ENCODE measurements around the gene DNAJC18. TPM values are rescaled to one million over a fixed set of nuclear protein-coding genes. Genes with fewer than 3 reads are reported as not detected.

The DNAJC18 gene
- total RNA-seq, 2 experiments from 2014 or later = 26.3 to 26.7 TPM

DNA sequence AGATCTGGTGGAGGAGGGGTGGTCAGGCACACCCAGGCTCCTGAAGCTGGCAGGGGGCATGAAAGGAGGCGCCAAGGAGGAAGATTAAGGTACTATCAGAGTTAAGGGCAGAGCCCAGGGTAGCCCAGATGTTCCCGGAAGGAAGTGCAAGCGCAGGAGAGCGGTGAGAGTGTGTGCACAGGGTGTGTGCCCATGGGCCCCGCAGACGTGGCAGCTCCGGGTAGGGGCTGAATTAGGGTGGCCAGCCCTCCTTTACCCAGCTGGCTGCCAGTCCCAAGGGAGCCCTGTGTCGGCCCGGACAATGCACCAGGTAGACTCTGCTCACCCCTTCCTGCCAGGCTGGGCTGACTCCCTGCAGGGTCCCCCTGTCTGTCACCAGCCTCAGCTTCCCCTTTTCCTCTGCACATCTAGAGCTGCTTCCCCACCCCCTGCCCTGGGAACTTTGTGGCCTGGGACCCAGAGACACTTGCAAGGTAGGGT is 31.5 kb upstream of the DNAJC18 start, which contains the start of gene SMIM33:
Gene SMIM33 (plus strand): TSS at position 184 of the 480 bp plus-strand sequence. CDS start 118 bp downstream, at position 302.
- ChIA-PET POLR2A (interaction anchor here (0.6 to 1.1 kb wide), 4 partner anchors 9 to 196 kb away, joined by 3 to 6 read pairs (median 3); partner anchors contain the start of gene STING1), CTCF (interaction anchor here (0.6 to 1.5 kb wide), 7 partner anchors 11 to 368 kb away, joined by 3 to 4 read pairs (median 3); no protein-coding TSS in a partner anchor)

DNA sequence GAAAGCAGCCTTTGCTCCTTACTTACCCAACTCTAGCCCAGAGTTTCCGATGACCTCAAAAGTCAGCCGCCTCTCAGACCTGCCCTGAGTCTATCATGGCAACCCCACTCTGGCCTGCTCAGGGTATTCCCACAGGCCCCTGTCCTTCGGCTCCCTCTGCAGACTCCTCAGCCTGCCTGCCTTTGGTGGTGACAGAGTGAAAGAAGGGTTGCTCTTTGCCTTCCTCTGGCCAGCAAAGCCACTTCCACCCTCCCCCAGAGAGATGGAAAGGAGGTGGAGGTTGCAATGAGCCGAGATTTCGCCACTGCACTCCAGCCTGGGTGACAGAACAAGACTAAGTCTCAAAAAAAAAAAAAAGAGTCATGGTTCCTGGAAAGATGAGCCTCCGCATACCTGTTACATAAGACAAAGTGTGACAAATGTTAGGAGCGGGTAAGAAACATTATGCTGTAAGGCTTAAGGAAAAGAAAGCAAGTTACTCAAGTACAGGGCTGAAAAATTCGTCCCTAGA is 29.2 kb upstream of the DNAJC18 start:
- CTCF ChIA-PET = no interaction called here
- POLR2A ChIA-PET = no interaction called here

DNA sequence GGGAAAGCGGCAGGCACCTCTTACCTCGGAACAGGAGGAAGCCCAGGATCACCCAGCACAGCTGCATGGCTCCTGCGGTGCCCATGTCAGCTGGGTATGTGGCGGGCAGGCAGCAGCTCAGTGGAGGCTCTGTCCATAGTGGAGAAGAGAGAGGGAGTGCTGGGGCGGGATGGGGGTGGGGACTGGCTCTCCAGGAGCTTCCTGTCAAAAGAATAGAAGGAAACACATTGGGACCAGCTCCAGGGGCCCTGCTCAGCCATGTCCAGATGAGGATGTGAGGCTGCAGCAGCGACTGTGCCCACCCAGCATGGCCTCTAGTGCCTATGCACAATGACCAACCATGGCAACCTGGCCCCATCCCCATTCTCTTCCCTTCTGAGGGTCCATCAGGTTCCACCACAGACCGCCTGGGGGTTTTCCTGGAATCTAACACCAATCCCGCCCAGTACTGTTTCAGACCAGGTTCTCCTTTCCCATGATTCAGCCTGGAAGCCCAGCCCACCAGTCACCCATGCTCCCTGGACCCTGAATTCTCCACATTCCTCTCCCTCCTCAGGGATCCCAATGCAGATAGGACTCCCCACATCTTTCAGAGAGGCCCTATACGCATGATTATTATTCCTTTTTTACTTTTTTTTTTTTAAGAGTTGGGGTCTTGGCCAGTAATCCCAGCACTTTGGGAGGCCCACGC is 23.4 kb upstream of the DNAJC18 start, which contains the start of gene ECSCR:
Gene ECSCR (minus strand): TSS at position 158 of the 691 bp plus-strand sequence. CDS start 73 bp downstream, at position 85.
- CTCF ChIA-PET = interaction anchor here (1.0 kb wide), 1 partner anchor 49 kb away, joined by 3 read pairs; no protein-coding TSS in a partner anchor
- POLR2A ChIA-PET = interaction anchor here (0.5 to 0.8 kb wide), 2 partner anchors 8 to 20 kb away, joined by 3 to 4 read pairs; partner anchors contain the start of gene STING1

DNA sequence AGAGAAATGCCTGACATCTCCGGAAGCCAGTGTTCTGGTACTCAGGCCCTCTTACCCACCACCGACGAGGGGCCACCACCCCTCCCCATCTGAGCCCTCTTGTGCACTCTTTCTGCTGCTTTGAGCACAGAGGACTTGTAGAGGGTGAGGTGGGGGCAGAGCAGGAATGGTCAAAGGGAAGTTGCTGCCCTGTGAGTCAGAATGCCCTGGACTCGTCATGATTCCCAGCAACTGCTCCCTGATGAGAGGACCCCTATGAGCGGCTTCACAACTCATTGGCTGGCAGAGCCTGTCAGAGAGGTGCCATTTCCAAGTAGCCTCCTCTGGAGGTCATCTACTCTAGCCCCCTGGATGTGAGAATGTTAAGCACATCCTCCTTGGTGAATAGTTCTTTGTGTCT is 22.4 kb upstream of the DNAJC18 start:
- ChIA-PET POLR2A (interaction anchor here (0.5 to 0.7 kb wide), 2 partner anchors 9 to 100 kb away, joined by 3 to 4 read pairs; no protein-coding TSS in a partner anchor), CTCF (no interaction called here)

DNA sequence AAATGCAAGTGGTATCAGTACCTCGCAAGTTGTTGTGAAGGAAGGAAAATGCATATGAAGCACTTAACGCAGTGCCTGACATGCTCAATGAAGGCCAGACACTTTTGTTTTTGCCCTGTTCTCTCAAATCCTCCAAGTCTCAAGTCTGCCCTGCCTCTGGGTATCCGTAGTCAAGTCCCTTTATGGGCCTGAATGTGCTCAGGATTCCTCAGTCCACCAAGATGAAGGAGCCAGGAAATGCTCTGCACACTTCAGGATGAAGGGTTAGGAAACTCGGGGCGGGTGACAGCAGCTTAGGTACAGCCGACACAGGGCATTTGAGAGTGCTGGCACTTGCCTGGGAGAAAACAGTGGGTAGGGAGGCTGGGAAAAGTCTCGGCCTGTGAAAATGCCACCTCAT is 21.9 kb upstream of the DNAJC18 start:
- ChIA-PET POLR2A (interaction anchor here (0.7 kb wide), 1 partner anchor 99 kb away, joined by 4 read pairs; no protein-coding TSS in a partner anchor), CTCF (no interaction called here)

DNA sequence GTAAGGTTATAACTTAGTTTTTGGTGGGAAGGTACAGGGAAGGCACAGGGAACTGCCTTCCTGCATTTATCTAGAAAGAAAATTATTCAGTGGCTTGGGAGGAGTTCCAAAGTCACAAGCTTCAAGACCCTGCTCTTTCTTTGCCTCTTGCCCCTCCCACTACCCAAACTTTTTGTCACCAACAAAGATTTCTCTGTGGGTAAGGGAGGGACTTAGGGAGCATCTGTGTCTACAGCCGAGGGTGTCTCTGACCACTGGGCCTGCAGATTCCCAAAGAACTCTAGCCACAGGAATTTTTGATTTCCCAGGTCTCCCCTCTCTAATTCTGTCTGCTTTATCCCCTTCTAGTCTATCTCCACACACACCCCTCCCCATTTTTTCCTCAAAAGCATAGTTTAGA is 21.1 kb upstream of the DNAJC18 start:
- ChIA-PET POLR2A (interaction anchor here (0.6 to 1.8 kb wide), 5 partner anchors 10 to 185 kb away, joined by 3 to 7 read pairs (median 4); no protein-coding TSS in a partner anchor), CTCF (interaction anchor here (0.7 to 2.0 kb wide), 6 partner anchors 10 to 47 kb away, joined by 3 to 6 read pairs (median 4); partner anchors contain the start of gene SMIM33)

DNA sequence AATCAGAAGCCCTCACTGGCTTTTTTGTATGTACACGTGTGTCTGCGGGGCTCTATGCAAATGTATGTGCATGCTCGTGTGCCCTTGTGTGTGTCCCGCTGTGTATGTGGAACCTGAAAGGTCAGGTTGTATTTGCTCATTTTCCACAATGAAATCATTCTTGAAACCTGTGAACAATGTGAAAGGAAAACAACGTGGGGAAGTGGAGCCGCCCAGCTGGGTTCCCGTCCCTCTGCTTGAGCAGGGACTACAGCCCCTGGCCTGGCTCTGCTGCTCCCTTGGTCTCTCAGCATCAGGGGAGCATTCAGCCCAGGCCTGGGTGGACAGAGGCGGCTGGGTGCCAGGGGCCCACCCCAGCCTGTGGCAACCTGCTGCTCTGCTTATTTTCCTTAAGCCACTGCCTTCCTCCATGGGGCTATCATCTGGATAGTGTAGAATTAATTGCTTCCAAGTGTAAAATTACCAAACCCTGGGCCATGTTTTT is 20.2 kb upstream of the DNAJC18 start:
- CTCF ChIA-PET = interaction anchor here (0.8 to 2.0 kb wide), 5 partner anchors 9 to 46 kb away, joined by 3 to 6 read pairs (median 4); partner anchors contain the start of gene SMIM33

DNA sequence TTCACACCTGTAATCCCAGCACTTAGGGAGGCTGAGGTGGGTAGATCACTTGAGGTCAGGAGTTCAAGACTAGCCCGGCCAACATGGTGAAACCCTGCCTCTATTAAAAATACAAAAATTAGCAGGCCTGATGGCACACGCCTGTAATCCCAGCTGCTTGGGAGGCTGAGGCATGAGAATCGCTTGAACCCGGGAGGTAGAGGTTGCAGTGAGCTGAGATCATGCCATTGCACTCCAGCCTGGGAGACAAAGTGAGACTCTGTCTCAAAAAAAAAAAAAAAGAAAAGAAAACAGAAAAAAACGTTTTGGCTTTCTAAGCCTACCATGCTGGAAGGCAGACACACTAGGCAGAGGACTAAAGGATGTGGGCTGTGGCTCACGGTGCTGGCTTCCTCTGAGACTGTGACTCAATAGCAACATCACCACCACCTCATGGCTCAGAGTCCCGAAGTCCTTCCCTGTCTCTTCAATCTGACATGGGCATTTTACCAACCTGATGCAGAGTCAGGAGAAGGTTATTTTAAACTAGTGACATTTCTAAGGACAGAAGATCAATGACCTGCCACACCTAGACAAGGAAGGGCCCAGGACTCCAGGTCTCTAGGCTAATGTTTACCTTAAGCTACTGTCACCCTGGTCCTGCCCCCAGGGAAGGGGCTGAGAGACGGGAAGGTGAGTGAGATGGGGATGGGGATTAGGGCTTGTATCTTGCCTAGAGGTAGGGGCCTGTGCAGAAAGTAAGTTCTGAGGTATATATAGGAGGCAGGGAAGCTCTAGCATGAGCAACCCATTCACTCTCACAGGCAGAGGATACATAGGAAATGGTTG is 19.5 kb upstream of the DNAJC18 start:
- CTCF ChIA-PET = interaction anchor here (0.7 to 2.0 kb wide), 9 partner anchors 8 to 214 kb away, joined by 4 to 8 read pairs (median 5); partner anchors contain the start of genes DNAJC18 and STING1
- POLR2A ChIA-PET = interaction anchor here (0.7 to 2.1 kb wide), 7 partner anchors 11 to 212 kb away, joined by 3 to 9 read pairs (median 5); partner anchors contain the start of genes DNAJC18 and STING1

More for the DNA sequence above, 20.2 kb upstream of the DNAJC18 start:
- POLR2A ChIA-PET = interaction anchor here (0.8 to 2.1 kb wide), 4 partner anchors 12 to 43 kb away, joined by 3 to 9 read pairs (median 6); partner anchors contain the start of gene STING1

DNA sequence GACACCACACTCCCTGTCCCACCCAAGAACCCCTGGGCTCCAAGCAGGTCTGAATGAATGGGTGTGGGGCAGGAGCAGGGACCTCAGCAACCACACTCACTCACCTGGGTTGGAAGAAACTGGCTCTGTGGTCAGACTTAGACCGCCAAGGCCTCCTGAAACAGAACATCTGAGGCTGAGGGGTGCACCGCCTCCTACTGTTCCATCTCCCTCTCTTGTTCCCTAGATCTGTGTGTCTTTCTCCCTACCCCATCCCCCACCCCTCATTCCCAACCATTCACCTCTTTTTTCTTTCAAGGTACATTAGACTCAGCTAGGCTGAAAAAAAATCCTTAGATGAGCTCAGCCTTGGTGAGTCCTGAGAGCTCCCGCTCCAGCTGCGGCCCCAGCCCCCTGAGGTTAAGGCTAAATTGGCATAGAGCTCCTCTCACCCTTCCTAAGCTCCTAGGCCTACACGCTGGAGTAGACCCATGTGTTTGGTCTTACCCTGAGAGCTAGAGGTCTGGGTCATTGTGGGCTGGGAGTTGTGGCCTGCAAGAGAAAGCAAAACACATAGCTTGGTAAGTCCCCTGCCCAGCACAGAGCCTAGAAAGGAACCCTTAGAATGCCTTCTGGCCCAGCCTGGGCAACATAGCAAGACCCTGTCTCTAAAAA is 18.5 kb upstream of the DNAJC18 start:
- ChIA-PET POLR2A (interaction anchor here (0.9 to 2.1 kb wide), 4 partner anchors 10 to 54 kb away, joined by 5 to 9 read pairs (median 6); partner anchors contain the start of genes DNAJC18 and STING1), CTCF (interaction anchor here (0.6 to 1.9 kb wide), 8 partner anchors 10 to 153 kb away, joined by 3 to 8 read pairs (median 4); partner anchors contain the start of genes DNAJC18 and STING1)

DNA sequence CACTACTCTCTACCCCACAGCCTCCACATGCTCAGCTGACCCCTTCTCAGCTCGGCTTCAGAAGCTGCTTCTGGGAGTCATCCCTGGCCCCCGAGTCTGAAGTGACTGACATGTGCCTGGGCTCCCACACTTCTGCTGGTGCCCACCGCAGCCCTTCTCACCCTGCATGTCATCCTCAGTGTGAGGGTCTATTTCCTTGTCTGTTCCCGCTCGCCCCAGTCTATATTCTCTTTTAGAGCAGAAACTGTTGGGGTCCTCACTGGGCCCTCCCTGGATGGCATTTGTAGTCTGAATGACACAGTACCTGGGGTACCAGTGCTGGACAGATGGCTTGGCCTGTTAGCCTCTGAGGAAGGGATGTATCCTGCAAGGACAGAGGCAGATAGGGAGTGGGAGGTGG is 17.9 kb upstream of the DNAJC18 start:
- ChIA-PET POLR2A (interaction anchor here (0.9 to 2.1 kb wide), 2 partner anchors 10 to 25 kb away, joined by 5 to 9 read pairs; partner anchors contain the start of gene STING1), CTCF (interaction anchor here (0.6 to 1.9 kb wide), 3 partner anchors 12 to 25 kb away, joined by 3 to 8 read pairs (median 7); partner anchors contain the start of gene STING1)

DNA sequence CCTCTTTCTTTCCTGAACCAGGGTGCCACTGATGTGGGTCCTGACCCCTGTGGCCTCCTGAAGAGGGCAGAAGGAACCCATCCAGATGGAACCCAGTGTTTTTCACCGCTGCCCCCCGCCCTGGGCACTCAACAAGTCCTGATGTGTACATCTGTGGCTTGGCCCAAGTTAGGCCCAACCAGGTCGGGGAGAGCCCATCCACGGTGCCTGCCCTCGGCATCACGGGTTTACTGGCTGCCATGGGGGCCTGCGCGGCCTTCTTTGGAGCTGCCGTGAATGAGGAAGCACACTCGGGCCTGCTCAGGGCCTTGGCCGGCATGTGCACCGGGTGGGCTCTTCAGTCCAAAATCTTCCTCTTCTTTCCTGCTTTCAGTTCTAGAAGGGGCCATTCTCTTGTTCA is 17.5 kb upstream of the DNAJC18 start:
- CTCF ChIA-PET = interaction anchor here (0.8 to 1.9 kb wide), 3 partner anchors 11 to 18 kb away, joined by 3 to 7 read pairs (median 4); partner anchors contain the start of gene DNAJC18
- POLR2A ChIA-PET = interaction anchor here (1.0 kb wide), 1 partner anchor 10 kb away, joined by 3 read pairs; no protein-coding TSS in a partner anchor

DNA sequence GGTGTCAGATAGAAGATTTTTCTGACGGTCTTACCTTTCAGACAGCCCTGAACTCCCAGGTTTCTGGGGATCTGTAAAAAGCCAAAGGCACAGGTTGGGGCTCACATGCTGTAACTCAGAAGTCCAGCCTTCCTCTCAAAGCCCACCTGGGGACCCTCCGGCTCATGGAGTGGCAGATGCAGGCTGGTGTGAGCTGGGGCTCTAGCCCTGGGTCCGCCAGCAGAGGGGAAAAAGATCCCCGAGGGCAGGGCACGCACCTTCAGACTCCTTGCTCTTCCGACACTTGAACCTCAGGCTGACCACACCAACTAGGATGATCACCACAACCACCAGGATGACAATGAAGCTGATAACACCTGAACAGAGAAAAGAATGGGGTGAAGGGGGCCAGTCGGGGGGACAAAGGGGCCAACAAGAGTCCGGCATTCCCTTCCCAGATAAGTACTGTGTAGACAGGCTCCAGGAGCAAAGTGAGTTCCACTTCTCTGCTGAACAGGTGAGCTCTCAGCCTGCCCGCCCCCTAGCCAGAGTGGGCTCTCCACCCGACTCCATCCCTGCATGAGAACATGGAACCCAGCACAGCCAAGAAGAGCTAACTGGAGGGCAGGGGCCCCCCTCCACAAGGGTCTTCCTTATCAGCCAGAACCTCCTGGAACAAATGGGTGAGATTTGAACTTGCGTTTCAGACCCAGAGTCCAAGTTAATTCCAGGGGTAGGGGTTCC is 15.4 kb upstream of the DNAJC18 start:
- POLR2A ChIA-PET = no interaction called here
- CTCF ChIA-PET = interaction anchor here (1.4 kb wide), 1 partner anchor 11 kb away, joined by 3 read pairs; no protein-coding TSS in a partner anchor

DNA sequence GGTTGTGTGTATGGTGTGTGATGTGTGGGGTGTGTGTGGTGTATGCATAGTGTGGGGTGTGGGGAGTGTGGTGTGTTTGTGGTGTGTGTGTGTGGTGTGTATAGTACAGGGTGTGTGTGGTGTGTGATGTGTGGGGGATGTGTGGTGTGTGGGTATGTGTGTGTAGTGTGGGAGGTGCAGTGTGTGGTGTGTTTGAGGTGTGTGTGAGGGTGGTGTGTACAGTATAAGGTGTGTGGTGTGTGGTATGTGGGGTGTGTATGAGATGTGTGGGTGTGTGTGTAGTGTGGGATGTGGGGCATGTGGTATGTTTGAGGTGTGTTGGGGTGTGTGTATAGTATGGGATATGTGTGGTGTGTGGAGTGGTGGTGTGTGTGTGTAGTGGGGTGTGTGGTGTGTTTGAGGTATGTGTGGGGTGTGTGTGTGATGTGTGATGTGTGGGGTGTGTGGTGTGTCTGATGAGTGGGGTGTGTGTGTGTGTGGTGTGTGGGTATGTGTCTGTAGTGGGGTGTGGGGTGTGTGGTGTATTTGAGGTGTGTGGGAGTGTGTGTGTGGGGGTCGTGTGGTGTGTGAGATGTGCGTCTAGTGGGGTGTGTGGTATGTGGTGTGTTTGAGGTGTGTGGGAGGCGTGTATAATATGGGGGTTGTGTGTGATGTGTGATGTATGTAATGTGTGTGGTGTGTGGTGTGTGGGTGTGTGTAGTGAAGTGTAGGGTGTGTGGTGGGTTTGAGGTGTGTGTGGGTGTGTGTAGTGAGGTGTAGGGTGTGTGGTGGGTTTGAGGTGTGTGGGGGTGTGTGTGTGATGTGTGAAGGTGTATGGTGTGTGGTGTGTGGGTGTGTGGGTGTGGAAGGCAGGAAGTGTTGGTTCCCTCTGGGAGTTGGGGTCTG is 14.6 kb upstream of the DNAJC18 start:
- ChIA-PET POLR2A (no interaction called here), CTCF (no interaction called here)

DNA sequence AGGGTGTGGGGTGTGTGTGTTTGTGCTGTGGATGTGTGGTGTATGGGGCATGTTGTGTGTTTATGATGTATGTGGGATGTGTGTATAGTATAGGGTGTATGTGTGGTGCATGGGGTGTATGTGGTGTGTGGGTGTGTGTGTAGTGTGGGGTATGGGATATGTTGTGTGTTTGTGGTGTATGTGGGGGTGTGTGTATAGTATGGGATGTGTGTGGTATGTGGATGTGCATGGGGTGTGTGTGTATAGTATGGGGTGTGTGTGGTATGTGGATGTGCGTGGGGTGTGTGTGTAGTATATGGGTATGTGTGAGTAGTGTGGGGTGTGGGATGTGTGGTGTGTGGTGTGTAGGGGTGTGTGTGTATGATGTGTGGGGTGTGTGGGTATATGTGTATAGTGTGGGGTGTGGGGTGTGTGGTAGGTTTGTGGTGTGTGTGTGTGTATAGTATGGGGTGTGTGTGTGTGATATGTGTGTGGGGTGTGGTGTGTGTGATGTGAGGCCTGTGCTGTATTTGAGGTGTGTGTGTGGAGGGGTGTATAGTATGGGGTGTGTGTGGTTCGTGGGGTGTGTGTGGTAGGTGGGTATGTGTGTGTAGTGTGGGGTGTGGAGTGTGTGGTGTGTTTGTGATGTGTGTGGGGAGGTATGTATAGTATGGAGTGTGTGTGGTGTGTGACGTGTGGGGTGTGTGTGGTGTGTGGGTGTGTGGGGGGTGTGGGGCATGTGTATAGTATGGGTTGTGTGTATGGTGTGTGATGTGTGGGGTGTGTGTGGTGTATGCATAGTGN is 12.7 kb upstream of the DNAJC18 start:
- ChIA-PET POLR2A (no interaction called here), CTCF (no interaction called here)

DNA sequence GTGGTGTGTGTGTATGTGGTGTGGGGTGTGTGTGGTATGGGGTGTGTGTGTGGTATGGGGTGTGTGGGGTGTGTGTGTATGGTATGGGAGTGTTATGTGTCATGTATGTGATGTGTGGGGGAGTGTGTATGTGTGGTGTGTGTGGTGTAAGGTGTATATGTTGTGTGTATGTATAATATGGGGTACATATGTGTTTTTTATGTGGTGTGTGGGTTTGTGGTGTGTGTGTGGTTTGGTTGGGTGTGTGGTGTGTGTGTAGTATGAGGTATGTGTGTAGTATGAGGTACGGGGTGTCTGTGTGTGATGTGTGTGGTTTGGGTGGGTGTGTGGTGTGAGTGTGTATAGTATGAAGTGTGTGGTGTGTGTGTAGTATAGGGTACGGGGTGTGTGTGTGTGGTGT is 11.9 kb upstream of the DNAJC18 start:
- ChIA-PET POLR2A (no interaction called here), CTCF (interaction anchor here (1.0 kb wide), 2 partner anchors 8 to 63 kb away, joined by 4 to 6 read pairs; no protein-coding TSS in a partner anchor)
